Suprapubic skin (tissue), 4 donors: ENCODE results near the gene OR7C1. TPM values are rescaled to one million over a fixed set of nuclear protein-coding genes. Genes with fewer than 3 reads are reported as not detected.

Experiments
- DNase-seq, 2 donors: peaks; one replicate each; pipeline ENCODE4 v3.0.0-alpha.2; 2019; ENCODE audit warnings: low spot score in 2 of 2
- H3K27ac ChIP-seq: fragments of 200-600 bp; sonication (generic); one replicate; pipeline ENCODE4 v1.5.1; 2019
- H3K27me3 ChIP-seq: fragments of 200-600 bp; sonication (generic); one replicate; pipeline ENCODE4 v1.5.1; 2019
- H3K36me3 ChIP-seq: fragments of 200-600 bp; sonication (generic); one replicate; pipeline ENCODE4 v1.5.1; 2019
- H3K4me1 ChIP-seq: fragments of 200-600 bp; sonication (generic); one replicate; pipeline ENCODE4 v1.5.1; 2019
- H3K4me3 ChIP-seq: fragments of 200-600 bp; sonication (generic); one replicate; pipeline ENCODE4 v1.5.1; 2019; ENCODE audit warnings: mild to moderate bottlenecking
- H3K9me3 ChIP-seq: fragments of 200-600 bp; sonication (generic); one replicate; pipeline ENCODE4 v1.5.1; 2019
- CTCF ChIP-seq, 2 donors: fragments of 200-600 bp in 1 of 2; fragments of 450-650 bp in 1 of 2; sonication (generic) in 1 of 2; IDR thresholded peaks; one replicate each; pipeline ENCODE4 v1.5.1; 2016 to 2019; ENCODE audit warnings: antibody characterized with exemption in 2 of 2, mild to moderate bottlenecking in 1 of 2, moderate library complexity in 1 of 2
- EP300 ChIP-seq: sonication (generic); formaldehyde crosslinking; IDR thresholded peaks from one replicate; pipeline ENCODE4 v1.6.1; 2017; ENCODE audit warnings: antibody characterized with exemption
- POLR2A ChIP-seq, 2 donors: fragments of 450-650 bp; IDR thresholded peaks; one replicate each; pipeline ENCODE4 v1.6.1; 2017; ENCODE audit warnings: antibody characterized with exemption in 2 of 2, mild to moderate bottlenecking in 2 of 2, moderate library complexity in 2 of 2
- POLR2AphosphoS5 ChIP-seq, 3 donors: sonication (generic); formaldehyde crosslinking; IDR thresholded peaks; one replicate each; pipeline ENCODE4 v1.6.1; 2017; ENCODE audit warnings: antibody characterized with exemption in 3 of 3
- WGBS: methylation state at CpG from one replicate; pipeline ENCODE4 v1.1.5; 2018; 5-methylcytosine and 5-hydroxymethylcytosine counted together
- total RNA-seq, 4 donors: library from RNA; depleted of rRNA; stranded (reverse); fragments of >200 nt; gene quantifications; one replicate each; pipeline ENCODE4 v1.1.0, GENCODE V29; 2016

OR7C1 gene
- 10 to 100 TPM in 1 of 4 donors, 1 to 10 TPM in 3; 4.4 to 11.2 (median 5.1) TPM for total RNA-seq

- DNase-seq, result no peak
- H3K9me3 ChIP-seq, result no peaks in the 10 kb centered on the region
- H3K4me1 ChIP-seq, result peaks cover 3% of the 10 kb centered on the region
- peak within 1 kb of the TSS; percentile 22 for H3K4me3 ChIP-seq
- H3K27ac ChIP-seq, result peak within 1 kb of the TSS; percentile 67
- TF ChIP-seq POLR2AphosphoS5 (IDR thresholded peaks at IDR 0.05), result peak in 1 of 3 donors; percentile 24
- TF ChIP-seq EP300, result no peak
- WGBS, result 9% methylated on average over 1 of the region's 1 CpG
- no peaks in the 10 kb centered on the region for H3K27me3 ChIP-seq
- H3K36me3 ChIP-seq, result no peaks in the 10 kb centered on the region
Measured at GRCh38 chr19:14835011-14835410, at the start of gene OR7C1, which contains the start of gene OR7A5. TSS of gene OR7C1 (minus strand) at chr19:14835185. CDS start at chr19:14800136, 35,049 bp downstream. TSS of gene OR7A5 (minus strand) at chr19:14835185. CDS start at chr19:14828241, 6,944 bp downstream.

GRCh38 chr19:14871619-14872230 is 36.7 kb upstream of the OR7C1 start:
- no peak for DNase-seq
- Histone ChIP-seq H3K4me1 (no peaks in the 10 kb centered on the region), H3K9me3 (no peaks in the 10 kb centered on the region), H3K27ac (no peak overlapping the region), H3K4me3 (no peak overlapping the region), H3K36me3 (no peaks in the 10 kb centered on the region), H3K27me3 (peaks cover 11% of the 10 kb centered on the region)
- 61% methylated on average over 4 of the region's 4 CpGs for WGBS
- TF ChIP-seq POLR2AphosphoS5 (IDR thresholded peaks at IDR 0.05) (no peak), POLR2A (IDR thresholded peaks at IDR 0.05) (no peak), EP300 (no peak), CTCF (IDR thresholded peaks at IDR 0.05) (no peak)

GRCh38 chr19:14868497-14868896 is 33.5 kb upstream of the OR7C1 start:
- Histone ChIP-seq H3K4me1 (no peaks in the 10 kb centered on the region), H3K36me3 (no peaks in the 10 kb centered on the region), H3K27ac (no peak overlapping the region), H3K9me3 (no peaks in the 10 kb centered on the region), H3K27me3 (peaks cover 19% of the 10 kb centered on the region), H3K4me3 (no peak overlapping the region)
- WGBS, result 76% methylated on average over 5 of the region's 5 CpGs
- DNase-seq, result no peak
- TF ChIP-seq CTCF (IDR thresholded peaks at IDR 0.05), result no peak

GRCh38 chr19:14848822-14849221 is 13.8 kb upstream of the OR7C1 start, which contains the start of gene OR7A10:
TSS of gene OR7A10 (minus strand) at chr19:14848922. CDS start at chr19:14841877, 7,045 bp downstream.
- Histone ChIP-seq H3K27ac (no peak within 1 kb of the TSS), H3K4me1 (no peaks in the 10 kb centered on the region), H3K9me3 (no peaks in the 10 kb centered on the region), H3K4me3 (no peak within 1 kb of the TSS), H3K36me3 (no peaks in the 10 kb centered on the region), H3K27me3 (peaks cover 14% of the 10 kb centered on the region)
- WGBS, result 77% methylated on average over 5 of the region's 5 CpGs
- TF ChIP-seq POLR2A (IDR thresholded peaks at IDR 0.05) (no peak), POLR2AphosphoS5 (IDR thresholded peaks at IDR 0.05) (no peak), EP300 (no peak), CTCF (IDR thresholded peaks at IDR 0.05) (no peak)
- DNase-seq, result no peak

- Histone ChIP-seq H3K4me3 (no peak overlapping the region), H3K4me1 (no peaks in the 10 kb centered on the region), H3K27ac (no peak overlapping the region), H3K27me3 (peaks cover 17% of the 10 kb centered on the region), H3K36me3 (no peaks in the 10 kb centered on the region), H3K9me3 (no peaks in the 10 kb centered on the region)
- DNase-seq, result no peak
- TF ChIP-seq EP300, result no peak
- WGBS, result 26% methylated on average over 6 of the region's 6 CpGs
Measured at GRCh38 chr19:14843578-14843977, 8.6 kb upstream of the OR7C1 start.

- no peak for TF ChIP-seq EP300
- no peak for TF ChIP-seq POLR2A (IDR thresholded peaks at IDR 0.05)
- TF ChIP-seq POLR2AphosphoS5 (IDR thresholded peaks at IDR 0.05), result no peak
- no peak for TF ChIP-seq CTCF (IDR thresholded peaks at IDR 0.05)
- WGBS, result 26% methylated on average over 2 of the region's 2 CpGs
Measured at GRCh38 chr19:14843169-14843568, 8.2 kb upstream of the OR7C1 start.

More at GRCh38 chr19:14843169-14843568, 8.2 kb upstream of the OR7C1 start:
- H3K9me3 ChIP-seq, result no peaks in the 10 kb centered on the region
- H3K4me1 ChIP-seq, result no peaks in the 10 kb centered on the region
- no peak overlapping the region for H3K27ac ChIP-seq
- H3K4me3 ChIP-seq, result no peak overlapping the region
- no peak for DNase-seq
- no peaks in the 10 kb centered on the region for H3K36me3 ChIP-seq
- H3K27me3 ChIP-seq, result peaks cover 17% of the 10 kb centered on the region
